HCT116 (cell line): ENCODE data around the gene TSKU. TPM values are rescaled to one million over a fixed set of nuclear protein-coding genes. Genes with fewer than 3 reads are reported as not detected.

Experiments used
- ATAC-seq: fragments of 200-7000 bp; cut with Tn5 transposase; 2 replicates; pipeline ENCODE4 v1.9.1; 2020; ENCODE audit warnings: mild to moderate bottlenecking, moderate library complexity
- BruUV-seq: library from RNA; stranded (reverse); fragments of 400-500 nt; replicated peaks from 2 replicates; lab custom pipeline; 2021; lab: Mats Ljungman, UMichigan
- CTCF ChIA-PET: fragments of 300-600 bp; sonication (Branson Sonifier 250); formaldehyde crosslinking; loops from one replicate; lab custom pipeline; 2021; ENCODE audit warnings: antibody characterized with exemption; lab: Charles Lee
- POLR2A ChIA-PET: fragments of 300-600, 350-600 bp; sonication (Branson Sonifier 250); formaldehyde crosslinking; loops from one replicate; lab custom pipeline; 2021; ENCODE audit warnings: antibody characterized with exemption; lab: Charles Lee
- RAD21 ChIA-PET, 2 experiments: fragments of 300-600 bp; sonication (Branson Sonifier 250); formaldehyde crosslinking; loops; one replicate each; lab custom pipeline; 2023; ENCODE audit warnings: low total read pairs in 2 of 2; ENCODE audit not compliant: uncharacterized antibody in 2 of 2, unreplicated experiment in 2 of 2, low non-redundant PET in 1 of 2; lab: Charles Lee
- DNase-seq: peaks from one replicate; pipeline ENCODE4 v3.0.0-alpha.2; 2010; ENCODE audit warnings: low read depth, low spot score
- H2AFZ ChIP-seq: fragments of 200-600 bp; shearing (Covaris generic), sonication (generic); 2 replicates; pipeline ENCODE4 v1.6.1; 2017; ENCODE audit warnings: low read depth, mixed run types, mixed read lengths, antibody characterized with exemption, low read length; ENCODE audit not compliant: poor library complexity, severe bottlenecking
- H3K27ac ChIP-seq: 2 replicates; pipeline ENCODE4 v1.5.1; 2012; ENCODE audit warnings: low read depth, low read length
- H3K27me3 ChIP-seq: fragments of 200-600 bp; sonication (generic); 2 replicates; pipeline ENCODE4 v1.6.1; 2016; ENCODE audit warnings: mixed run types, low read length, mixed read lengths; ENCODE audit not compliant: insufficient read depth
- H3K36me3 ChIP-seq, 2 experiments: fragments of 200-500 bp in 1 of 2; fragments of 200-600 bp in 1 of 2; sonication (Bioruptor generic) in 1 of 2; sonication (generic) in 1 of 2; 2 replicates each; pipeline versions ENCODE4 v1.5.1 to v1.6.1; 2014 to 2016; ENCODE audit warnings: low read length in 2 of 2, inconsistent platforms in 1 of 2, mixed read lengths in 1 of 2, mixed run types in 1 of 2; ENCODE audit not compliant: insufficient read depth in 2 of 2, control insufficient read depth in 1 of 2
- H3K4me1 ChIP-seq, 2 experiments: fragments of 200-600 bp in 1 of 2; sonication (generic) in 1 of 2; 2 replicates each; pipeline versions ENCODE4 v1.5.1 to v1.6.1; 2012 to 2017; ENCODE audit warnings: low read length in 2 of 2, inconsistent platforms in 1 of 2, mild to moderate bottlenecking in 1 of 2, mixed read lengths in 1 of 2, mixed run types in 1 of 2, moderate library complexity in 1 of 2; ENCODE audit not compliant: insufficient read depth in 2 of 2, control insufficient read depth in 1 of 2
- H3K4me2 ChIP-seq: fragments of 200-600 bp; sonication (generic); 2 replicates; pipeline ENCODE4 v1.6.1; 2017; ENCODE audit warnings: mixed run types, low read length, mixed read lengths
- H3K4me3 ChIP-seq, 2 experiments: fragments of 200-600 bp in 1 of 2; sonication (generic) in 1 of 2; replicated peaks in 1 of 2; 2 replicates each; pipeline ENCODE4 v1.5.1; 2011 to 2016; ENCODE audit warnings: low read length in 2 of 2, control low read depth in 1 of 2, low read depth in 1 of 2, mild to moderate bottlenecking in 1 of 2, mixed read lengths in 1 of 2, mixed run types in 1 of 2
- H3K79me2 ChIP-seq: fragments of 200-600 bp; sonication (generic); 2 replicates; pipeline ENCODE4 v1.6.1; 2017; ENCODE audit warnings: mild to moderate bottlenecking, mixed run types, low read length, moderate library complexity, mixed read lengths; ENCODE audit not compliant: insufficient read depth
- H3K9ac ChIP-seq: fragments of 200-600 bp; sonication (generic); 2 replicates; pipeline ENCODE4 v1.6.1; 2016; ENCODE audit warnings: low read length, mixed read lengths
- H3K9me2 ChIP-seq: fragments of 200-600 bp; sonication (generic), shearing (Covaris generic); 2 replicates; pipeline ENCODE4 v1.6.1; 2017; ENCODE audit warnings: mixed run types, mild to moderate bottlenecking, moderate library complexity; ENCODE audit not compliant: insufficient read depth
- H3K9me3 ChIP-seq, 2 experiments: fragments of 200-500 bp in 1 of 2; fragments of 200-600 bp in 1 of 2; sonication (Bioruptor generic) in 1 of 2; sonication (generic) in 1 of 2; 2 replicates each; pipeline ENCODE4 v1.6.1; 2014 to 2017; ENCODE audit warnings: low read length in 2 of 2, mixed read lengths in 2 of 2, inconsistent platforms in 1 of 2, low read depth in 1 of 2, mild to moderate bottlenecking in 1 of 2, mixed run types in 1 of 2, moderate library complexity in 1 of 2; ENCODE audit not compliant: control insufficient read depth in 1 of 2, insufficient read depth in 1 of 2
- H4K20me1 ChIP-seq: fragments of 200-600 bp; sonication (generic), shearing (Covaris generic); 2 replicates; pipeline ENCODE4 v1.6.1; 2017; ENCODE audit warnings: mixed run types, mild to moderate bottlenecking, moderate library complexity; ENCODE audit not compliant: insufficient read depth
- CBX3 ChIP-seq: IDR thresholded peaks from 2 replicates; pipeline ENCODE4 v1.6.1; 2012; ENCODE audit warnings: low read depth
- CEBPB ChIP-seq: IDR thresholded peaks from 2 replicates; pipeline ENCODE4 v1.6.1; 2012; ENCODE audit warnings: low read depth
- EZH2 ChIP-seq: fragments of 200-600 bp; sonication (generic); IDR thresholded peaks from 2 replicates; pipeline ENCODE4 v1.6.1; 2017; ENCODE audit warnings: antibody characterized with exemption, mixed run types
- EZH2phosphoT487 ChIP-seq: fragments of 200-600 bp; IDR thresholded peaks from 2 replicates; pipeline ENCODE4 v1.6.1; 2018; ENCODE audit warnings: antibody characterized with exemption, borderline replicate concordance
- FOSL1 ChIP-seq: IDR thresholded peaks from 2 replicates; pipeline ENCODE4 v1.6.1; 2012; ENCODE audit warnings: low read depth
- POLR2AphosphoS5 ChIP-seq: IDR thresholded peaks from 2 replicates; pipeline ENCODE4 v1.6.1; 2011; ENCODE audit warnings: mild to moderate bottlenecking, low read depth, low read length, moderate library complexity
- RAD21 ChIP-seq: IDR thresholded peaks from 2 replicates; pipeline ENCODE4 v1.6.1; 2012; ENCODE audit warnings: low read depth, mild to moderate bottlenecking
- TCF7L2 ChIP-seq: IDR thresholded peaks from 2 replicates; pipeline ENCODE4 v1.7.0; 2011; ENCODE audit warnings: borderline replicate concordance, inconsistent platforms; ENCODE audit not compliant: insufficient read depth, insufficient read length; ENCODE audit errors: extremely low read depth
- YY1 ChIP-seq: IDR thresholded peaks from 2 replicates; pipeline ENCODE4 v1.6.1; 2011; ENCODE audit warnings: low read length, low read depth, moderate library complexity, mild to moderate bottlenecking; ENCODE audit not compliant: insufficient replicate concordance; ENCODE audit errors: extremely low read depth
- ZFX ChIP-seq: fragments of 450-650 bp; IDR thresholded peaks from 2 replicates; pipeline ENCODE4 v1.6.1; 2017
- intact Hi-C: fragments of 100-400 bp; cut with micrococcal nuclease; formaldehyde crosslinking; loops from 2 replicates; pipeline ENCODE4 v1.10.0; 2022
- total RNA-seq: library from RNA; stranded (reverse); gene quantifications from one replicate; pipeline ENCODE4 v1.2.1, GENCODE V29; 2021; ENCODE audit not compliant: unreplicated experiment
- TF ChIP-seq, protein P1 (sequence below): IDR thresholded peaks from 2 replicates; pipeline ENCODE4 v1.6.1; 2012
- TF ChIP-seq, protein P2 (sequence below): IDR thresholded peaks from 2 replicates; pipeline ENCODE4 v1.6.1; 2012; ENCODE audit warnings: low read depth
- TF ChIP-seq, protein P3 (sequence below): IDR thresholded peaks from 2 replicates; pipeline ENCODE4 v1.6.1; 2011; ENCODE audit warnings: mild to moderate bottlenecking, low read length, moderate library complexity; ENCODE audit not compliant: insufficient replicate concordance; ENCODE audit errors: extremely low read depth
- TF ChIP-seq, protein P4 (sequence below): IDR thresholded peaks from 2 replicates; pipeline ENCODE4 v1.6.1; 2012

The TSKU gene
- total RNA-seq, 1 experiment from 2014 or later = 21.9 TPM

DNA sequence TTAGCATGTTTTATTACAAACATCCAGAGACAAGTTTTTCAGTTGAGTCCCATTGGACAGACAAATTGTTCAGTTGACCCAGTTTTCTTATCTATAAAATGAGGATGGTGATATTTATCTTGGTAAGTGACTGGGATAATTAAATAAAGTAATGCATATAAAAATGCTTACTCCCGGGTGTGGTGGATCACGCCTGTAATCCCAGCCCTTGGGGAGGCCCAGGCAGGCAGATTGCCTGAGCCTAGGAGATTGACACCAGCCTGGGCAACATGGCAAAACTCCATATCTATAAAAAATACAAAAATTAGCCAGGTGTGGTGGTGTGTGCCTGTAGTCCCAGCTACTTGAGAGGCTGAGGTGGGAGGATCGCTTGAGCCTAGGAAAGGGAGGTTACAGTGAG, 61.9 kb downstream of the TSKU start:
- peaks cover 0 to 4% of the 10 kb centered on the region in 2 experiments; a peak in 2 of 4 replicates for H3K4me1 ChIP-seq
- no peak for DNase-seq
- no peak overlapping the region for H3K27ac ChIP-seq
- no peaks in the 10 kb centered on the region for H3K9me3 ChIP-seq
- no peaks in the 10 kb centered on the region for H3K36me3 ChIP-seq
- ChIA-PET POLR2A (no interaction called here), CTCF (no interaction called here), RAD21 (interaction anchor here in 1 of 2 experiments (0.6 kb wide), 1 partner anchor 8 kb away, joined by 4 read pairs; no protein-coding TSS in a partner anchor)
- no peaks in the 10 kb centered on the region for H3K79me2 ChIP-seq
- no peaks in the 10 kb centered on the region for H3K27me3 ChIP-seq
- no TSS peak for BruUV-seq
- no peaks in the 10 kb centered on the region for H3K9me2 ChIP-seq
- intact Hi-C loops = no loop called here
- H2AFZ ChIP-seq = no peak overlapping the region
- H3K4me2 ChIP-seq = no peak overlapping the region
- no peak for ATAC-seq
- no peaks in the 10 kb centered on the region for H4K20me1 ChIP-seq
- TF ChIP-seq, protein P1, sequence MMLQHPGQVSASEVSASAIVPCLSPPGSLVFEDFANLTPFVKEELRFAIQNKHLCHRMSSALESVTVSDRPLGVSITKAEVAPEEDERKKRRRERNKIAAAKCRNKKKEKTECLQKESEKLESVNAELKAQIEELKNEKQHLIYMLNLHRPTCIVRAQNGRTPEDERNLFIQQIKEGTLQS = no peak
- TF ChIP-seq YY1 = no peak
- TF ChIP-seq FOSL1 = no peak
- no peak overlapping the region for H3K9ac ChIP-seq
- H3K4me3 ChIP-seq = no peak overlapping the region

DNA sequence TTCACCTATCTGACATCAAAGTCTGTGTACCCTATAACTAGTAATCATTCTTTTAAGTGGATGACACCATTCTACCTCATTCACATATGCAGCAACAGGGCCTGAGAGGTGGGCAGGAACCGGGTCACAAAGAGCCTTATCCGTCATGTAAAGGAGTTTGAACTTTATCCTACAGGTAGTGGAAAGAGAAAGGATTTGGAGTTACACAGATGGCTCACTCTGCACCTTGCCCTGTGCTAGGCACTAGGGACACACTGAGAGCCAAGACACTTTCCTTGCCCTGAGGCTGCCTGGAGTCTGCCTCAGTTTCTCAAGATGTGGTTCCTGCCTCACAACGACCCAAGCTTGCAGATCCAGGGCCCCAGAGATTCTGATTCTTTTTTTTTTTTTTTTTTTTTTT, 63.3 kb downstream of the TSKU start:
- CTCF ChIA-PET = no interaction called here
- intact Hi-C loops = no loop called here
- Histone ChIP-seq H3K27ac (no peak overlapping the region), H3K36me3 (no peaks in the 10 kb centered on the region), H4K20me1 (no peaks in the 10 kb centered on the region), H3K9me2 (no peaks in the 10 kb centered on the region), H3K9ac (no peak overlapping the region), H3K4me3 (no peak overlapping the region), H3K27me3 (no peaks in the 10 kb centered on the region), H2AFZ (no peak overlapping the region), H3K79me2 (no peaks in the 10 kb centered on the region), H3K4me1 (no peaks in the 10 kb centered on the region), H3K9me3 (no peaks in the 10 kb centered on the region), H3K4me2 (no peak overlapping the region)
- BruUV-seq = no TSS peak
- no peak for ATAC-seq
- RAD21 ChIA-PET = no interaction called here
- POLR2A ChIA-PET = no interaction called here
- TF ChIP-seq, protein P2, sequence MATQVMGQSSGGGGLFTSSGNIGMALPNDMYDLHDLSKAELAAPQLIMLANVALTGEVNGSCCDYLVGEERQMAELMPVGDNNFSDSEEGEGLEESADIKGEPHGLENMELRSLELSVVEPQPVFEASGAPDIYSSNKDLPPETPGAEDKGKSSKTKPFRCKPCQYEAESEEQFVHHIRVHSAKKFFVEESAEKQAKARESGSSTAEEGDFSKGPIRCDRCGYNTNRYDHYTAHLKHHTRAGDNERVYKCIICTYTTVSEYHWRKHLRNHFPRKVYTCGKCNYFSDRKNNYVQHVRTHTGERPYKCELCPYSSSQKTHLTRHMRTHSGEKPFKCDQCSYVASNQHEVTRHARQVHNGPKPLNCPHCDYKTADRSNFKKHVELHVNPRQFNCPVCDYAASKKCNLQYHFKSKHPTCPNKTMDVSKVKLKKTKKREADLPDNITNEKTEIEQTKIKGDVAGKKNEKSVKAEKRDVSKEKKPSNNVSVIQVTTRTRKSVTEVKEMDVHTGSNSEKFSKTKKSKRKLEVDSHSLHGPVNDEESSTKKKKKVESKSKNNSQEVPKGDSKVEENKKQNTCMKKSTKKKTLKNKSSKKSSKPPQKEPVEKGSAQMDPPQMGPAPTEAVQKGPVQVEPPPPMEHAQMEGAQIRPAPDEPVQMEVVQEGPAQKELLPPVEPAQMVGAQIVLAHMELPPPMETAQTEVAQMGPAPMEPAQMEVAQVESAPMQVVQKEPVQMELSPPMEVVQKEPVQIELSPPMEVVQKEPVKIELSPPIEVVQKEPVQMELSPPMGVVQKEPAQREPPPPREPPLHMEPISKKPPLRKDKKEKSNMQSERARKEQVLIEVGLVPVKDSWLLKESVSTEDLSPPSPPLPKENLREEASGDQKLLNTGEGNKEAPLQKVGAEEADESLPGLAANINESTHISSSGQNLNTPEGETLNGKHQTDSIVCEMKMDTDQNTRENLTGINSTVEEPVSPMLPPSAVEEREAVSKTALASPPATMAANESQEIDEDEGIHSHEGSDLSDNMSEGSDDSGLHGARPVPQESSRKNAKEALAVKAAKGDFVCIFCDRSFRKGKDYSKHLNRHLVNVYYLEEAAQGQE = no peak
- no peak for TF ChIP-seq CBX3
- no peak for TF ChIP-seq POLR2AphosphoS5
- TF ChIP-seq, protein P1 = no peak
- TF ChIP-seq ZFX = no peak
- no peak for TF ChIP-seq RAD21
- no peak for TF ChIP-seq CEBPB
- no peak for TF ChIP-seq EZH2phosphoT487
- TF ChIP-seq, protein P3, sequence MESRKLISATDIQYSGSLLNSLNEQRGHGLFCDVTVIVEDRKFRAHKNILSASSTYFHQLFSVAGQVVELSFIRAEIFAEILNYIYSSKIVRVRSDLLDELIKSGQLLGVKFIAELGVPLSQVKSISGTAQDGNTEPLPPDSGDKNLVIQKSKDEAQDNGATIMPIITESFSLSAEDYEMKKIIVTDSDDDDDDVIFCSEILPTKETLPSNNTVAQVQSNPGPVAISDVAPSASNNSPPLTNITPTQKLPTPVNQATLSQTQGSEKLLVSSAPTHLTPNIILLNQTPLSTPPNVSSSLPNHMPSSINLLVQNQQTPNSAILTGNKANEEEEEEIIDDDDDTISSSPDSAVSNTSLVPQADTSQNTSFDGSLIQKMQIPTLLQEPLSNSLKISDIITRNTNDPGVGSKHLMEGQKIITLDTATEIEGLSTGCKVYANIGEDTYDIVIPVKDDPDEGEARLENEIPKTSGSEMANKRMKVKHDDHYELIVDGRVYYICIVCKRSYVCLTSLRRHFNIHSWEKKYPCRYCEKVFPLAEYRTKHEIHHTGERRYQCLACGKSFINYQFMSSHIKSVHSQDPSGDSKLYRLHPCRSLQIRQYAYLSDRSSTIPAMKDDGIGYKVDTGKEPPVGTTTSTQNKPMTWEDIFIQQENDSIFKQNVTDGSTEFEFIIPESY = no peak
- no peak for TF ChIP-seq EZH2
- TF ChIP-seq, protein P4, sequence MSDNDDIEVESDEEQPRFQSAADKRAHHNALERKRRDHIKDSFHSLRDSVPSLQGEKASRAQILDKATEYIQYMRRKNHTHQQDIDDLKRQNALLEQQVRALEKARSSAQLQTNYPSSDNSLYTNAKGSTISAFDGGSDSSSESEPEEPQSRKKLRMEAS = no peak
- no peak for TF ChIP-seq TCF7L2
- DNase-seq = no peak
